GM13977 (cell line): ENCODE results near the gene DLX4.

Experiments
- DNase-seq: peaks from one replicate; pipeline ENCODE4 v3.0.0; 2012; ENCODE audit warnings: low spot score
- in situ Hi-C: fragments of 300-500 bp; cut with MboI; formaldehyde crosslinking; loops from one replicate; pipeline ENCODE4 v1.12.0; 2022; ENCODE audit warnings: low sequenced_read_pairs, low pct_unique_long_range_greater_than_20kb, mixed read lengths, inconsistent platforms; ENCODE audit not compliant: unreplicated experiment
- TF ChIP-seq, protein P1 (sequence below): IDR thresholded peaks from 2 replicates; pipeline ENCODE4 v1.5.1; 2012; ENCODE audit warnings: mild to moderate bottlenecking, control low read depth; ENCODE audit not compliant: insufficient read depth; ENCODE audit errors: extremely low read depth, missing control alignments

The DLX4 gene

DNA sequence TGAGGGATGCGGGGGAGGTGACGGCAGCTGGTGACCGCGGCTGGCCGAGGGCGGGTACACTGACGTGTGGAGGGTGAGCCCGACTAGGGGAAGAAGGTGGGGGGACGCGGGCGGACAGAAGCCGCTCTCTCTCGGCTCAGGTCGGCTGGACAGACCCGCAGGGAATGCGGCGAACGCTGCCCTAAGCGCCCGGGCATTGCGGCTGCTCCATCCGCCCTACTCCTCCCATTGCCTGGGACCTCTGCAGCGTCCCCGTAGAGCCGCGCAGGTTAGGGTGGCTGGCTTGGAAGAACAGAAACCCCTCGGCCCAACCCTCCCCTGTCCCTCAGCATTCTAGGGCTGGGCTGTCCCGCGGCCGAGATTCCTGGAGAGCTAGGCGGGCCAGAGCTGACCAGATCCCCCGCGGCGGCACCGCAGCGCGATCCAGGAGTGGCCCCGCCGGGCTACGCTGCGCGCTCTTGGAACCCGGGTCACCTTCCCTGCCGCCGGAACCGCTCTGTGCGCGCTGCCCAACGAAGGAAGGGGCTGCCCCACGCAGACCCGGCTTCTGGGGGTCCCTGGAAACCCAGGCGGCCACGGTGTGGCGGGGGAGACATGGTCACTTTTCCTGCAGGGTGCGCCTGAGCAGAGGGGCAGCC, 3.0 kb downstream of the DLX4 start:
- no peak for DNase-seq

DNA sequence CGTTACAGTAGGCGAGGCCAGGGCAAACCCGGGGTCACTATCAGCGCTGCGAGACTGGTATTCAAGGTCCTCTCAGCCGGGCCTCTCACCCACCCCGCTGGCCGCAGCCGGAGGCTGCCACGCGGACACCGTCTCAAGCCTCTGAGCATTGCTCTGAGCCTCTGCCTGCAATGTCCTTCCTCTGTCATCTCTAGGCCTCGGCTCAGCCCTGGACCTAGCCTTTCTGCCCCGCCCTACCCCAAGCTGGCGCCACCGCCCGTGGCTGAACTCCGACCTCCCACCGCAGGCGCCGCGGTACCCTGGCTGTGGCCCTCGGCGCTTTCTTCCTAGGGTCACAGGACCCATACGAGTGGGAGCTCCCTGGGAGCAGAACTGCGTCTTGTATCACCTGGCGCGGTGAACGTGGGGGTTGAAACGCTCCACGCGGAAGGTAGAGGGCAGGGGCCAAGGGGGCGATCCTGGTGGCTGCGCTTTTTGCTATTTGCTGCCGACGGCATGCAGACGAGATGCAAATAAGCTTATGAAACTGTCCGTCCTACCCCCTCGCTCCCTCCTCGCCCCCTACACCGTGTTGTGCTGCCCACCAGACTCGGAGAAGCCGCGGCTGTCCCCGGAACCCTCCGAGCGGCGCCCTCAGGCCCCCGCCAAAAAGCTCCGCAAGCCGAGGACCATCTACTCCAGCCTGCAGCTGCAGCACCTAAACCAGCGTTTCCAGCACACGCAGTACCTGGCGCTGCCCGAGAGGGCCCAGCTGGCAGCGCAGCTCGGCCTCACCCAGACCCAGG, 3.7 kb downstream of the DLX4 start:
- DNase-seq: no peak
- TF ChIP-seq, protein P1, sequence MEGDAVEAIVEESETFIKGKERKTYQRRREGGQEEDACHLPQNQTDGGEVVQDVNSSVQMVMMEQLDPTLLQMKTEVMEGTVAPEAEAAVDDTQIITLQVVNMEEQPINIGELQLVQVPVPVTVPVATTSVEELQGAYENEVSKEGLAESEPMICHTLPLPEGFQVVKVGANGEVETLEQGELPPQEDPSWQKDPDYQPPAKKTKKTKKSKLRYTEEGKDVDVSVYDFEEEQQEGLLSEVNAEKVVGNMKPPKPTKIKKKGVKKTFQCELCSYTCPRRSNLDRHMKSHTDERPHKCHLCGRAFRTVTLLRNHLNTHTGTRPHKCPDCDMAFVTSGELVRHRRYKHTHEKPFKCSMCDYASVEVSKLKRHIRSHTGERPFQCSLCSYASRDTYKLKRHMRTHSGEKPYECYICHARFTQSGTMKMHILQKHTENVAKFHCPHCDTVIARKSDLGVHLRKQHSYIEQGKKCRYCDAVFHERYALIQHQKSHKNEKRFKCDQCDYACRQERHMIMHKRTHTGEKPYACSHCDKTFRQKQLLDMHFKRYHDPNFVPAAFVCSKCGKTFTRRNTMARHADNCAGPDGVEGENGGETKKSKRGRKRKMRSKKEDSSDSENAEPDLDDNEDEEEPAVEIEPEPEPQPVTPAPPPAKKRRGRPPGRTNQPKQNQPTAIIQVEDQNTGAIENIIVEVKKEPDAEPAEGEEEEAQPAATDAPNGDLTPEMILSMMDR: no peak
- in situ Hi-C loops: no loop called here

More for the DNA sequence above, 3.0 kb downstream of the DLX4 start:
- TF ChIP-seq, protein P1: no peak
- in situ Hi-C loops: no loop called here

DNA sequence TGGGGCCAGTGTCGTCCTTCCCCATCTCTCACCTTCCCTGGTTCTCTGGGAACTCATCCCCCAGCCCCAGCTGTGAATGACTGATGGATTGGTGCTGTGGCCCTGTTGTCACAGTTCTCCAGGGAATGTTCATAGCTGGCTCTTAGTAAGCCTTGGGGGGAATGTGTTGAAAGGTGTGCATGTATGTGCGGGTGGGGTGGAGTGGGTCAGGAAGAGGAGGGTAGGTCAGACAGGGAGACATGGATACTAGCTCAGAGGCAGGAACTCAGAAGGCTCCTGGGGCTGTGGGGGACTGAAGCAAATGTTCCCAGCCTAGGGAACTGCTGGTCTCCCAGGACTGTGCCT, 4.3 kb downstream of the DLX4 start:
- in situ Hi-C loops: no loop called here
- DNase-seq: no peak
- TF ChIP-seq, protein P1: no peak

DNA sequence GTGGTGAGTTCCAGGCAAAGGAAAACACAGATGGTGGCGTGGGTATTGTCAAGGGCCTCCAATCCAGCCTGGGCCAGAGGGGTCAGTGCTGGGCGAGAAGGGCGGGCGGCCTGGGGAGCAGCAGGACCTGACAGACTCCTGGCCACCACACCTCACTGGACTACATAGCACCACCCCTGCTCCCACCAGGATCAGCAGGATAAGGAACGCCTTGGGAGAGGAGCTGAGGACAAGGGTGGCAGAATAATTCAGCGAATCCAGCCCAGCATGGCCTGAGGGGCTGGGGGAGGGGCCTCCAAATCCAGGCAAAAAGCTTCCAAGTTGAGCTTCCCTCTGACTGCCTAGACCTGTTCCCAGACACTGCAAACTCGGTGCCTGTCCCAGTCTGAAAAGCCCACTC, 6.5 kb downstream of the DLX4 start:
- no peak for DNase-seq
- in situ Hi-C loops: loop anchor here (25.0 kb wide), 2 partner anchors 263 to 413 kb away; partner anchors contain the start of gene SLC35B1
- TF ChIP-seq, protein P1: no peak

DNA sequence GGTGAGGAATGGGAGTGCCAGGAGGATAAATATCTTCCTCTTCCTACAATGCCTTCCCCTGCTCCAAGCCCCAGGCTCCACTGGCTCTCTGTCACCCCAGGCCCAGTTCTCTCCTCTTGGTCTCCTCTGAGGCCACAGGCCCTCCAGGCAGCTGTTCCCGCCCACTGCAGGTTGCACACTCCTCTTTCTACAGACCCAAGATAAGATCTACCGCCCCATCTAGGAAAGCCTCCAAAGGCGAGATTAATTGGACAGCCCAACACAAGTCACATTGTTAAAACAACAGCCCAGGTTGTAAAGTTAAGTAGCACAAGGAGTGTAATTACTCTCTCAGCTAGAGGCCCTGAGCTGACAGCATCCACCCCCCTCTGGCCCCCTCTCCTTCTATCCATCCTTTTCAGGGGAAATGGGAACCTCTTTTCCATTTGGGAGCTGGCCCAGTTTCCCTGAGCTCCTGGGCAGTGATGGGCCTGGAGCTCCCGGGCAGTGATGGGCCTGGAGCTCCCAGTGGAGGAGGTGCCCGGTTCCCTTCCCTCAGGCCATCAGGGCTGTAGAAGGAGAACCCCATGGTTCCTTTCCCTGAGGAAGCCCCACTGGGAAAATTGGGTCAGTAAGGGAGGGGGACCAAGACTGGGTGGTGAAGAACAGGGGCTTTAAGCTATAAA, 7.3 kb downstream of the DLX4 start:
- in situ Hi-C loops: loop anchor here (25.0 kb wide), 2 partner anchors 264 to 414 kb away; partner anchors contain the start of gene SLC35B1
- TF ChIP-seq, protein P1: no peak
- no peak for DNase-seq

DNA sequence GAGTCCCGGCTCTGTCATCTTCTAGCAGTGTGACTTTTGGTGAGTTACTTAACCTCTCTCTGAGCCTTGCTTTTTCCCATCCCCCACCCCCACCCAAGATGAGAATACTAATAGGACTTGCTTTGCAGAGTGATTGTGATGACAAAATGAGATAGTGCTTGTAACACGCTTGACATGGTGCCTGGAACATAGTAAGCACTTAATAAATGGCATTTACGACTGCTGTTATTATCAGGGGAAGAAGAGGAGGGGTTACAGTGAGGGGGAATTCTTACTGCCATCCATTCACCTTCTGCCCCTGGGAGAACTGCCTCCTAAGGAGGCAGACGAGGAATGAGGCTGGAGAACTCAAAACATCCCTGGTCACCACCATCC, 7.8 kb downstream of the DLX4 start:
- in situ Hi-C loops: loop anchor here (25.0 kb wide), 2 partner anchors 265 to 415 kb away; partner anchors contain the start of gene SLC35B1
- TF ChIP-seq, protein P1: no peak
- no peak for DNase-seq
